ENCODE data around the gene SRPX2. TPM values are rescaled to one million over a fixed set of nuclear protein-coding genes. Genes with fewer than 3 reads are reported as not detected.

SRPX2 gene
- total RNA-seq (2014; rRNA removed; shearing (Covaris generic)) (not detected in 2 replicates), total RNA-seq (2022) (not detected in 2 replicates), Bru-seq, nascent RNA (percentile 11 among the genes with signal in this experiment), BruChase-seq, experiment 1, labeled RNA remaining after a 6-hour chase (percentile 9 among the genes with signal in this experiment), BruChase-seq, experiment 2, labeled RNA remaining after a 2-hour chase (percentile 15 among the genes with signal in this experiment)
- long read RNA-seq, result 0 reads

GRCh38 chrX:100643956-100644860 is at the start of gene SRPX2:
Gene SRPX2 (plus strand): TSS chrX:100644199. CDS start chrX:100646323, 2,124 bp downstream.
- Histone ChIP-seq H3K4me2 (ENCODE audit: low read length) (no peak within 1 kb of the TSS), H4K20me1 (ENCODE audit: insufficient read depth, low read length) (no peaks in the 10 kb centered on the region), H3K9me3 (ENCODE audit: low read length) (no peaks in the 10 kb centered on the region), H3K27ac (ENCODE audit: low read depth, low read length, poor library complexity, severe bottlenecking) (no peak within 1 kb of the TSS), H3K79me2 (ENCODE audit: insufficient read depth, low read depth, low read length) (no peaks in the 10 kb centered on the region), H3K9me2 (ENCODE audit: insufficient read depth, low read length) (no peaks in the 10 kb centered on the region), H3K4me1 (ENCODE audit: insufficient read depth, low read length, poor library complexity, severe bottlenecking) (peaks cover 10% of the 10 kb centered on the region), H2AFZ (ENCODE audit: low read length) (no peak within 1 kb of the TSS), H3K36me3 (ENCODE audit: insufficient read depth, low read length) (no peaks in the 10 kb centered on the region), H3K4me3 (ENCODE audit: low read depth, low read length, poor library complexity, severe bottlenecking) (no peak within 1 kb of the TSS)
- POLR2A ChIA-PET, result interaction anchor here (0.7 kb wide), 1 partner anchor 226 kb away, joined by 3 read pairs; no protein-coding TSS in a partner anchor
- no peak for TF ChIP-seq EZH2phosphoT487 (IDR thresholded peaks at IDR 0.05; ENCODE audit: borderline replicate concordance, low read depth, low read length)
- TF ChIP-seq CTCF (conservative IDR thresholded peaks at IDR 0.05; ENCODE audit: low read length), result no peak
- no TSS peak for BruUV-seq (replicated peaks)
- intact Hi-C loops (cut with micrococcal nuclease; ENCODE audit: unreplicated experiment), result no loop called here
- DNase-seq (ENCODE audit: low spot score), result no peak
- CTCF ChIA-PET (ENCODE audit: unreplicated experiment), result no interaction called here

GRCh38 chrX:100596601-100597000 is 47.4 kb upstream of the SRPX2 start:
- Histone ChIP-seq H4K20me1 (ENCODE audit: insufficient read depth, low read length) (no peaks in the 10 kb centered on the region), H3K4me1 (ENCODE audit: insufficient read depth, low read length, poor library complexity, severe bottlenecking) (no peaks in the 10 kb centered on the region), H3K27ac (ENCODE audit: low read depth, low read length, poor library complexity, severe bottlenecking) (no peak overlapping the region), H3K4me2 (ENCODE audit: low read length) (no peak overlapping the region), H3K9me3 (ENCODE audit: low read length) (no peaks in the 10 kb centered on the region), H2AFZ (ENCODE audit: low read length) (no peak overlapping the region), H3K4me3 (ENCODE audit: low read depth, low read length, poor library complexity, severe bottlenecking) (no peak overlapping the region), H3K79me2 (ENCODE audit: insufficient read depth, low read depth, low read length) (no peaks in the 10 kb centered on the region), H3K36me3 (ENCODE audit: insufficient read depth, low read length) (no peaks in the 10 kb centered on the region), H3K9me2 (ENCODE audit: insufficient read depth, low read length) (no peaks in the 10 kb centered on the region)
- ChIA-PET CTCF (ENCODE audit: unreplicated experiment) (no interaction called here), POLR2A (no interaction called here)
- intact Hi-C loops (cut with micrococcal nuclease; ENCODE audit: unreplicated experiment), result no loop called here
- DNase-seq (ENCODE audit: low spot score), result no peak
- TF ChIP-seq EZH2phosphoT487 (IDR thresholded peaks at IDR 0.05; ENCODE audit: borderline replicate concordance, low read depth, low read length) (no peak), CTCF (conservative IDR thresholded peaks at IDR 0.05; ENCODE audit: low read length) (no peak)
- BruUV-seq (replicated peaks), result no TSS peak
